ENCODE data around the gene AGPAT3. TPM values are rescaled to one million over a fixed set of nuclear protein-coding genes. Genes with fewer than 3 reads are reported as not detected.

Gene AGPAT3
- total and polyA plus RNA-seq, 2 donors (not counting 1 experiment from before 2014, with no cell fraction given) = 29.4 to 44.9 TPM

DNA sequence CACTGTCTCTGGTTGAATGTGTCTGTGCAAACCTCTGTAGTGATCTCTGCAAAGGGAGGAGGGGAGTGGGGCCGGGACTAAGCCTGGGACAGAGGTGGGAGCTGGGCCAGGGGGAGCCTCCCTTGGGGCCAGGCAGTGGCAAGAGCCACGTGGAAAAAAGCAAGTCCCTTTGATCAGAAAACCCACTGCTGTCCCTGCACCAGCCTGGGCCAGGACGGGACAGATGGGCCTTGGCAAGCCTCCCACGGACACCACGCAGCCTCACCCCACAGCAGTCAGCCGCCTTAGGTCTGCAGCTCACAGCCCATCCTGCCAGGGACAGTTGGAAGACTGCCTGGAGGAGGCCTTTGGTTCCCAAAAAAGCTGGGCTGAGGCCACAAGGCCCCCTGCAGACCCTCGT is 135.3 kb downstream of the AGPAT3 start:
- H4K20me1 ChIP-seq (ENCODE audit: control insufficient read depth, extremely low read depth, insufficient read depth, low read length) = no peaks in the 10 kb centered on the region
- H3K4me2 ChIP-seq (ENCODE audit: extremely low read depth, insufficient read depth, low read length) = no peak overlapping the region
- no peak for DNase-seq (ENCODE audit: low read depth in 2 of 2)
- H3K9ac ChIP-seq (ENCODE audit: insufficient read depth, low read length) = no peak overlapping the region
- H3K9me3 ChIP-seq (ENCODE audit: control insufficient read depth, insufficient read depth, low read depth, low read length) = no peaks in the 10 kb centered on the region
- no peaks in the 10 kb centered on the region for H3K4me1 ChIP-seq (ENCODE audit: control insufficient read depth, extremely low read depth, insufficient read depth, low read length)
- H2AFZ ChIP-seq (ENCODE audit: low read length) = no peak overlapping the region
- H3K79me2 ChIP-seq (ENCODE audit: control insufficient read depth, insufficient read depth, low read length) = no peaks in the 10 kb centered on the region
- TF ChIP-seq, protein P1, sequence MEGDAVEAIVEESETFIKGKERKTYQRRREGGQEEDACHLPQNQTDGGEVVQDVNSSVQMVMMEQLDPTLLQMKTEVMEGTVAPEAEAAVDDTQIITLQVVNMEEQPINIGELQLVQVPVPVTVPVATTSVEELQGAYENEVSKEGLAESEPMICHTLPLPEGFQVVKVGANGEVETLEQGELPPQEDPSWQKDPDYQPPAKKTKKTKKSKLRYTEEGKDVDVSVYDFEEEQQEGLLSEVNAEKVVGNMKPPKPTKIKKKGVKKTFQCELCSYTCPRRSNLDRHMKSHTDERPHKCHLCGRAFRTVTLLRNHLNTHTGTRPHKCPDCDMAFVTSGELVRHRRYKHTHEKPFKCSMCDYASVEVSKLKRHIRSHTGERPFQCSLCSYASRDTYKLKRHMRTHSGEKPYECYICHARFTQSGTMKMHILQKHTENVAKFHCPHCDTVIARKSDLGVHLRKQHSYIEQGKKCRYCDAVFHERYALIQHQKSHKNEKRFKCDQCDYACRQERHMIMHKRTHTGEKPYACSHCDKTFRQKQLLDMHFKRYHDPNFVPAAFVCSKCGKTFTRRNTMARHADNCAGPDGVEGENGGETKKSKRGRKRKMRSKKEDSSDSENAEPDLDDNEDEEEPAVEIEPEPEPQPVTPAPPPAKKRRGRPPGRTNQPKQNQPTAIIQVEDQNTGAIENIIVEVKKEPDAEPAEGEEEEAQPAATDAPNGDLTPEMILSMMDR (conservative IDR thresholded peaks at IDR 0.05 in 1 of 2, IDR thresholded peaks at IDR 0.05 in 1 of 2; ENCODE audit: low read depth in 1 of 2, low read length in 2 of 2) = no peak
- no peak for TF ChIP-seq EZH2 (IDR thresholded peaks at IDR 0.05; ENCODE audit: low read length, missing control alignments)
- no peak overlapping the region for H3K27ac ChIP-seq (ENCODE audit: insufficient read depth, low read length)
- no peak overlapping the region for H3K4me3 ChIP-seq (replicated peaks in 1 of 4; ENCODE audit: control extremely low read depth in 1 of 4, insufficient read depth in 1 of 4, low read depth in 3 of 4, low read length in 4 of 4)
- no peaks in the 10 kb centered on the region for H3K36me3 ChIP-seq (ENCODE audit: control insufficient read depth, insufficient read depth, low read length)
- no peaks in the 10 kb centered on the region for H3K27me3 ChIP-seq (ENCODE audit: control insufficient read depth, insufficient read depth, low read length)

- no peak for DNase-seq (ENCODE audit: low read depth in 2 of 2)
- TF ChIP-seq EZH2 (IDR thresholded peaks at IDR 0.05; ENCODE audit: low read length, missing control alignments) = no peak
- TF ChIP-seq, protein P1 (conservative IDR thresholded peaks at IDR 0.05 in 1 of 2, IDR thresholded peaks at IDR 0.05 in 1 of 2; ENCODE audit: low read depth in 1 of 2, low read length in 2 of 2) = no peak
These were observed 137.5 kb downstream of the AGPAT3 start for GRCh38 chr21:44002511-44002910.

GRCh38 chr21:44003307-44003966 is 138.4 kb downstream of the AGPAT3 start:
- Histone ChIP-seq H3K9me3 (ENCODE audit: control insufficient read depth, insufficient read depth, low read depth, low read length) (no peaks in the 10 kb centered on the region), H3K27me3 (ENCODE audit: control insufficient read depth, insufficient read depth, low read length) (no peaks in the 10 kb centered on the region), H3K9ac (ENCODE audit: insufficient read depth, low read length) (no peak overlapping the region), H4K20me1 (ENCODE audit: control insufficient read depth, extremely low read depth, insufficient read depth, low read length) (no peaks in the 10 kb centered on the region), H3K36me3 (ENCODE audit: control insufficient read depth, insufficient read depth, low read length) (no peaks in the 10 kb centered on the region), H3K4me2 (ENCODE audit: extremely low read depth, insufficient read depth, low read length) (no peak overlapping the region), H2AFZ (ENCODE audit: low read length) (no peak overlapping the region), H3K79me2 (ENCODE audit: control insufficient read depth, insufficient read depth, low read length) (no peaks in the 10 kb centered on the region), H3K4me3 (replicated peaks in 1 of 4; ENCODE audit: control extremely low read depth in 1 of 4, insufficient read depth in 1 of 4, low read depth in 3 of 4, low read length in 4 of 4) (no peak overlapping the region), H3K27ac (ENCODE audit: insufficient read depth, low read length) (no peak overlapping the region), H3K4me1 (ENCODE audit: control insufficient read depth, extremely low read depth, insufficient read depth, low read length) (peaks cover 9% of the 10 kb centered on the region)
- DNase-seq (ENCODE audit: low read depth in 2 of 2) = no peak
- TF ChIP-seq EZH2 (IDR thresholded peaks at IDR 0.05; ENCODE audit: low read length, missing control alignments) = no peak
- TF ChIP-seq, protein P1 (conservative IDR thresholded peaks at IDR 0.05 in 1 of 2, IDR thresholded peaks at IDR 0.05 in 1 of 2; ENCODE audit: low read depth in 1 of 2, low read length in 2 of 2) = no peak

More at GRCh38 chr21:44002511-44002910, 137.5 kb downstream of the AGPAT3 start:
- H3K27ac ChIP-seq (ENCODE audit: insufficient read depth, low read length) = no peak overlapping the region
- no peaks in the 10 kb centered on the region for H3K9me3 ChIP-seq (ENCODE audit: control insufficient read depth, insufficient read depth, low read depth, low read length)
- H3K4me1 ChIP-seq (ENCODE audit: control insufficient read depth, extremely low read depth, insufficient read depth, low read length) = peaks cover 9% of the 10 kb centered on the region
- H2AFZ ChIP-seq (ENCODE audit: low read length) = no peak overlapping the region
- H3K36me3 ChIP-seq (ENCODE audit: control insufficient read depth, insufficient read depth, low read length) = no peaks in the 10 kb centered on the region
- no peaks in the 10 kb centered on the region for H3K27me3 ChIP-seq (ENCODE audit: control insufficient read depth, insufficient read depth, low read length)
- H3K9ac ChIP-seq (ENCODE audit: insufficient read depth, low read length) = no peak overlapping the region
- no peaks in the 10 kb centered on the region for H4K20me1 ChIP-seq (ENCODE audit: control insufficient read depth, extremely low read depth, insufficient read depth, low read length)
- no peaks in the 10 kb centered on the region for H3K79me2 ChIP-seq (ENCODE audit: control insufficient read depth, insufficient read depth, low read length)
- no peak overlapping the region for H3K4me3 ChIP-seq (replicated peaks in 1 of 4; ENCODE audit: control extremely low read depth in 1 of 4, insufficient read depth in 1 of 4, low read depth in 3 of 4, low read length in 4 of 4)
- no peak overlapping the region for H3K4me2 ChIP-seq (ENCODE audit: extremely low read depth, insufficient read depth, low read length)
